GM23248 (cell line): ENCODE results near the gene CD52.

ENCODE experiments used
- EZH2 ChIP-seq: fragments of 200-600 bp; sonication (generic); IDR thresholded peaks from 2 replicates; pipeline ENCODE4 v1.6.1; 2018; ENCODE audit warnings: antibody characterized with exemption, mild to moderate bottlenecking; ENCODE audit not compliant: insufficient read depth, poor library complexity, severe bottlenecking
- EZH2phosphoT487 ChIP-seq: fragments of 200-600 bp; sonication (generic); IDR thresholded peaks from 2 replicates; pipeline ENCODE4 v1.6.1; 2018; ENCODE audit warnings: antibody characterized with exemption, moderate library complexity, mild to moderate bottlenecking, low read depth; ENCODE audit not compliant: insufficient read depth

- no peak for TF ChIP-seq EZH2
- TF ChIP-seq EZH2phosphoT487, result no peak
These were observed 32.6 kb downstream of the CD52 start for GRCh38 chr1:26350343-26350700.
